H1 (cell line): Measurements from ENCODE around the gene CDKN2A. TPM values are rescaled to one million over a fixed set of nuclear protein-coding genes. Genes with fewer than 3 reads are reported as not detected.
A peak's percentile ranks its signal among the peaks of the same experiment; 100 is the strongest.

Source experiments
- CTCF ChIA-PET: fragments of 300-600 bp; sonication (Branson Sonifier 250); formaldehyde crosslinking; loops from one replicate; lab custom pipeline; 2021; ENCODE audit not compliant: partially characterized antibody; lab: Charles Lee
- POLR2A ChIA-PET: fragments of 300-600 bp; sonication (Branson Sonifier 250); formaldehyde crosslinking; loops from one replicate; lab custom pipeline; 2021; ENCODE audit warnings: inconsistent platforms; ENCODE audit not compliant: partially characterized antibody; lab: Charles Lee
- DNase-seq, 2 experiments: peaks; one replicate each; pipeline versions ENCODE4 v3.0.0 to v3.0.0-alpha.2; 2010 to 2022; ENCODE audit warnings: low spot score in 2 of 2, low read depth in 1 of 2, mixed read lengths in 1 of 2
- FAIRE-seq: peaks from 2 replicates; lab custom pipeline; 2011; peaks lifted over from hg19 to GRCh38; lab: Jason Lieb, UNC
- H2AFZ ChIP-seq: 2 replicates; pipeline ENCODE4 v1.8.1; 2012; ENCODE audit warnings: low read length, inconsistent platforms
- H2AK5ac ChIP-seq: 2 replicates; pipeline ENCODE4 v1.6.1; 2013; ENCODE audit warnings: low read depth, low read length
- H2BK120ac ChIP-seq: replicated peaks from 2 replicates; pipeline ENCODE3; 2013; ENCODE audit warnings: low read depth, low read length, inconsistent platforms
- H2BK12ac ChIP-seq: 2 replicates; pipeline ENCODE4 v1.6.1; 2013; ENCODE audit warnings: low read depth, low read length
- H2BK15ac ChIP-seq: 2 replicates; pipeline ENCODE4 v1.6.1; 2013; ENCODE audit warnings: low read length
- H2BK20ac ChIP-seq: 2 replicates; pipeline ENCODE4 v1.6.1; 2013; ENCODE audit warnings: low read length
- H2BK5ac ChIP-seq: 2 replicates; pipeline ENCODE4 v1.6.1; 2013; ENCODE audit warnings: low read depth, low read length
- H3K14ac ChIP-seq: 2 replicates; pipeline ENCODE4 v1.6.1; 2013; ENCODE audit warnings: inconsistent platforms; ENCODE audit not compliant: insufficient read length
- H3K18ac ChIP-seq: 2 replicates; pipeline ENCODE4 v1.6.1; 2013; ENCODE audit warnings: low read length; ENCODE audit errors: extremely low read depth
- H3K23ac ChIP-seq: 2 replicates; pipeline ENCODE4 v1.6.1; 2013; ENCODE audit warnings: inconsistent platforms; ENCODE audit not compliant: insufficient read length
- H3K23me2 ChIP-seq: 2 replicates; pipeline ENCODE4 v1.6.1; 2013; ENCODE audit warnings: low read depth, low read length
- H3K27ac ChIP-seq: 2 replicates; pipeline ENCODE4 v1.6.1; 2011; ENCODE audit warnings: low read depth, low read length, inconsistent platforms
- H3K27me3 ChIP-seq, 4 experiments: replicated peaks in 1 of 4; 1 replicate in 1 of 4; 2 replicates in 3 of 4; pipeline versions ENCODE4 v1.6.1 to v1.8.1; 2011 to 2013; ENCODE audit warnings: low read length in 3 of 4, mild to moderate bottlenecking in 3 of 4, inconsistent platforms in 2 of 4, mixed read lengths in 2 of 4, moderate library complexity in 1 of 4; ENCODE audit not compliant: control insufficient read depth in 3 of 4, insufficient read depth in 3 of 4; ENCODE audit errors: extremely low read depth in 1 of 4
- H3K36me3 ChIP-seq, 4 experiments: 2 replicates each; pipeline versions ENCODE4 v1.6.1 to v1.8.1; 2011 to 2013; ENCODE audit warnings: mild to moderate bottlenecking in 4 of 4, low read length in 3 of 4, moderate library complexity in 2 of 4, control low read depth in 1 of 4, inconsistent platforms in 1 of 4; ENCODE audit not compliant: insufficient read depth in 4 of 4, control insufficient read depth in 2 of 4
- H3K4ac ChIP-seq: replicated peaks from 2 replicates; pipeline ENCODE3; 2013; ENCODE audit warnings: low read length, low read depth, mixed read lengths, inconsistent platforms; ENCODE audit not compliant: insufficient read length
- H3K4me1 ChIP-seq, 4 experiments: replicated peaks in 1 of 4; 1 replicate in 1 of 4; 2 replicates in 3 of 4; pipeline versions ENCODE4 v1.6.1 to v1.8.1; 2011 to 2013; ENCODE audit warnings: low read length in 3 of 4, inconsistent platforms in 2 of 4, mixed read lengths in 1 of 4; ENCODE audit not compliant: insufficient read depth in 4 of 4, control insufficient read depth in 3 of 4
- H3K4me2 ChIP-seq, 2 experiments: 2 replicates each; pipeline versions ENCODE4 v1.6.1 to v1.8.1; 2011 to 2013; ENCODE audit warnings: low read depth in 2 of 2, low read length in 2 of 2, control low read depth in 1 of 2, inconsistent platforms in 1 of 2, mild to moderate bottlenecking in 1 of 2; ENCODE audit not compliant: insufficient read depth in 1 of 2
- H3K4me3 ChIP-seq, 4 experiments: fragments of 200-600, 300-600 bp in 1 of 4; sonication (generic), shearing (Covaris generic), sonication (Bioruptor Twin) in 1 of 4; 2 replicates each; pipeline versions ENCODE4 v1.5.1 to v1.8.1; 2011 to 2016; ENCODE audit warnings: low read length in 4 of 4, low read depth in 3 of 4, control low read depth in 2 of 4, inconsistent platforms in 2 of 4, mild to moderate bottlenecking in 2 of 4, mixed read lengths in 1 of 4, moderate library complexity in 1 of 4; ENCODE audit not compliant: insufficient read depth in 2 of 4; ENCODE audit errors: extremely low read depth in 1 of 4
- H3K56ac ChIP-seq: replicated peaks from 2 replicates; pipeline ENCODE3; 2013; ENCODE audit warnings: low read depth, mild to moderate bottlenecking, mixed read lengths, low read length, inconsistent platforms; ENCODE audit not compliant: insufficient read length
- H3K79me1 ChIP-seq: 2 replicates; pipeline ENCODE4 v1.6.1; 2013; ENCODE audit warnings: low read depth, low read length, control low read depth
- H3K79me2 ChIP-seq, 2 experiments: 2 replicates each; pipeline versions ENCODE4 v1.6.1 to v1.8.1; 2012 to 2013; ENCODE audit warnings: low read length in 2 of 2, mild to moderate bottlenecking in 2 of 2, inconsistent platforms in 1 of 2; ENCODE audit not compliant: insufficient read depth in 2 of 2, control insufficient read depth in 1 of 2
- H3K9ac ChIP-seq, 4 experiments: replicated peaks in 1 of 4; 1 replicate in 1 of 4; 2 replicates in 3 of 4; pipeline versions ENCODE4 v1.6.1 to v1.8.1; 2011 to 2013; ENCODE audit warnings: low read depth in 3 of 4, low read length in 3 of 4, control low read depth in 2 of 4, mild to moderate bottlenecking in 2 of 4, moderate library complexity in 2 of 4, inconsistent platforms in 1 of 4; ENCODE audit errors: extremely low read depth in 1 of 4
- H3K9me3 ChIP-seq, 2 experiments: 2 replicates each; pipeline versions ENCODE4 v1.6.1 to v1.8.1; 2012 to 2013; ENCODE audit warnings: mild to moderate bottlenecking in 2 of 2, moderate library complexity in 2 of 2, control low read depth in 1 of 2, inconsistent platforms in 1 of 2, low read depth in 1 of 2, low read length in 1 of 2, mixed read lengths in 1 of 2; ENCODE audit not compliant: insufficient read depth in 2 of 2
- H4K20me1 ChIP-seq, 2 experiments: replicated peaks in 1 of 2; 2 replicates each; pipeline versions ENCODE3 to v1.8.1; 2011 to 2013; ENCODE audit warnings: inconsistent platforms in 2 of 2, low read length in 2 of 2, mild to moderate bottlenecking in 1 of 2; ENCODE audit not compliant: insufficient read depth in 2 of 2, control insufficient read depth in 1 of 2
- H4K5ac ChIP-seq: 2 replicates; pipeline ENCODE4 v1.6.1; 2013; ENCODE audit warnings: low read length, low read depth, mixed read lengths, inconsistent platforms; ENCODE audit not compliant: insufficient read length
- H4K8ac ChIP-seq: 2 replicates; pipeline ENCODE4 v1.8.0; 2013; ENCODE audit warnings: mild to moderate bottlenecking, moderate library complexity, low read length, inconsistent platforms; ENCODE audit not compliant: insufficient read depth; ENCODE audit errors: extremely low read depth
- H4K91ac ChIP-seq: replicated peaks from 2 replicates; pipeline ENCODE3; 2013; ENCODE audit warnings: low read length, mixed read lengths, inconsistent platforms; ENCODE audit not compliant: insufficient read length
- WGBS, 2 experiments: shearing (Covaris generic) in 1 of 2; methylation state at CpG; one replicate each; pipeline versions ENCODE4 v1.1.6 to v1.1.7; 2013 to 2015; ENCODE audit warnings: low lambda C conversion rate in 2 of 2, mixed read lengths in 2 of 2, inconsistent platforms in 1 of 2, low coverage in 1 of 2, missing lambda C conversion rate in 1 of 2; ENCODE audit not compliant: insufficient replicate concordance in 2 of 2, insufficient coverage in 1 of 2, insufficient read length in 1 of 2; ENCODE audit errors: extremely low coverage in 1 of 2, missing lambda C conversion rate in 1 of 2; 5-methylcytosine and 5-hydroxymethylcytosine counted together
- polyA plus RNA-seq, 7 experiments: library from polyadenylated mRNA; depleted of rRNA in 3 of 7; stranded (reverse) in 5 of 7; unstranded in 2 of 7; fragments of >200 nt in 5 of 7; fragments of 200-250 nt in 2 of 7; gene quantifications; 1 replicate in 5 of 7; 2 replicates in 1 of 7; 4 replicates in 1 of 7; pipeline versions ENCODE4 v1.2.1 to v1.2.3, GENCODE V29; 2011 to 2013; ENCODE audit warnings: missing spikeins in 2 of 7, mixed read lengths in 2 of 7
- total RNA-seq: library from RNA; stranded (reverse); fragmentation: NEBNext Ultra II Directional; extraction: Animal tissue kit (Norgen Biotek cat#: 25700); gene quantifications from 2 replicates; pipeline ENCODE4 v1.2.1, GENCODE V29; 2021

The CDKN2A gene
- total and polyA plus RNA-seq, 2 of the 8 experiments (the other 6 are each of a cell fraction or from before 2014, with no cell fraction given): 0.51 to 0.73 TPM

GRCh38 chr9:22009506-22009867, 15.3 kb upstream of the CDKN2A start:
- no peak overlapping the region for H2BK5ac ChIP-seq
- peak overlapping the region; percentile 98 for H2AFZ ChIP-seq
- peaks cover 23 to 57% (median 40%) of the 10 kb centered on the region in 4 experiments for H3K27me3 ChIP-seq
- no peak overlapping the region for H3K23ac ChIP-seq
- H3K36me3 ChIP-seq: no peaks in the 10 kb centered on the region; a peak in 1 of 8 replicates
- H2AK5ac ChIP-seq: no peak overlapping the region
- peak overlapping the region; percentile 77 to 97 for H3K4me2 ChIP-seq
- H2BK120ac ChIP-seq: peak overlapping the region; percentile 87
- H4K5ac ChIP-seq: no peak overlapping the region
- H4K91ac ChIP-seq: no peak overlapping the region
- no peak overlapping the region for H3K18ac ChIP-seq
- peaks cover 18% of the 10 kb centered on the region; the same call in 1 of the 2 replicates for H3K23me2 ChIP-seq
- H3K79me1 ChIP-seq: no peaks in the 10 kb centered on the region
- H3K9ac ChIP-seq: peak overlapping the region in 2 of 4 experiments; percentile 48 to 51; a peak in 2 of 7 replicates
- H2BK12ac ChIP-seq: no peak overlapping the region
- no peak overlapping the region for H3K14ac ChIP-seq
- no peaks in the 10 kb centered on the region for H3K9me3 ChIP-seq
- H3K4me3 ChIP-seq: peak overlapping the region; percentile 44 to 78 (median 70)
- H3K79me2 ChIP-seq: no peaks in the 10 kb centered on the region
- H2BK15ac ChIP-seq: peak overlapping the region; percentile 88; the same call in 1 of the 2 replicates
- no peak overlapping the region for H3K27ac ChIP-seq
- no peak for DNase-seq
- H4K20me1 ChIP-seq: peaks cover 0 to 13% of the 10 kb centered on the region in 2 experiments
- no peak overlapping the region for H3K56ac ChIP-seq
- peak; percentile 65 for FAIRE-seq
- H3K4me1 ChIP-seq: peaks cover 3 to 11% (median 5%) of the 10 kb centered on the region in 4 experiments; a peak in 6 of 7 replicates
- H3K4ac ChIP-seq: no peak overlapping the region
- no peak overlapping the region for H4K8ac ChIP-seq
- POLR2A ChIA-PET: interaction anchor here (1.0 to 2.2 kb wide), 4 partner anchors 15 to 207 kb away, joined by 4 to 10 read pairs (median 6); partner anchors contain the start of genes CDKN2A, CDKN2B-AS1 and MTAP
- WGBS, 2 experiments: 5% methylated on average over 6 of the region's 6 CpGs; no CpG with 5 or more reads in 1 of the 2 experiments
- no peak overlapping the region for H2BK20ac ChIP-seq
- CTCF ChIA-PET: interaction anchor here (0.6 to 4.1 kb wide), 29 partner anchors 8 to 318 kb away, joined by 3 to 57 read pairs (median 7); partner anchors contain the start of genes CDKN2A and CDKN2B-AS1
